Inferior parietal cortex (tissue), 1 donor: ENCODE results near the gene ACTN3.
A peak's percentile ranks its signal among the peaks of the same experiment; 100 is the strongest.
"Not testable (repeated sequence)": the region's sequence is repeated elsewhere in the genome, so short reads cannot be mapped to it uniquely, and the experiment has no call there.

Experiments used
- DNase-seq: peaks from one replicate; pipeline ENCODE4 v3.0.0-alpha.2; 2016; ENCODE audit errors: extremely low spot score

The ACTN3 gene

DNA sequence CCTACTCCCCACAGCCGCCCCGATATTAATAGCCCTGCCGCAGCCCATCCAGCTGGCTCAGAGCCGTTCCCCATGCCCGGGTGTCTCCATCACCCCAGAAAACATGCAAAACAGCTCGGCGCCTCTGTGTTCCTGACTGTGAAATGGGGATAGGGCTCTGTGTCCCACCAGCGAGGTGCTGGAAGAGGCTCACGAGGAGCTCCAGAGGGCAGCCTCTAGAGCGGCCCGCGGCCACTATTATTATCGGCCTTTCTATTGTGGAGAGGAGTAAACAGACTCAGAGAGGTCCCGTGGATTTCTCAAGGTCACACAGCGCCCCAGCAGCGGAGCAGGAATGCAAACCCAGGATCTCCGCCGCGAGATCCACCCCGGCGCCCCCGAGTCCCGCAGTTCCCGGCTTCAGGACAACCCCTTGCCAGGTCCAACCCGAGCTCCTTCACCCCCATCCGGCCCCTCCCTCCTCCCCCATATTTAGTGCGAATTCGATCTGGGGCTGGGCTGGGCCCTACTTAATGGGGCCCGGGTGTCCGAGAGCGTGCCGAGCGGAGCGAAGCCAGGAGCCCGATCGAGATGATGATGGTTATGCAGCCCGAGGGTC, at the start of gene ACTN3:
TSS of gene ACTN3 (plus strand) at position 536 of the 598 bp plus-strand sequence. CDS start at position 571, 35 bp downstream.
- no peak for DNase-seq

DNA sequence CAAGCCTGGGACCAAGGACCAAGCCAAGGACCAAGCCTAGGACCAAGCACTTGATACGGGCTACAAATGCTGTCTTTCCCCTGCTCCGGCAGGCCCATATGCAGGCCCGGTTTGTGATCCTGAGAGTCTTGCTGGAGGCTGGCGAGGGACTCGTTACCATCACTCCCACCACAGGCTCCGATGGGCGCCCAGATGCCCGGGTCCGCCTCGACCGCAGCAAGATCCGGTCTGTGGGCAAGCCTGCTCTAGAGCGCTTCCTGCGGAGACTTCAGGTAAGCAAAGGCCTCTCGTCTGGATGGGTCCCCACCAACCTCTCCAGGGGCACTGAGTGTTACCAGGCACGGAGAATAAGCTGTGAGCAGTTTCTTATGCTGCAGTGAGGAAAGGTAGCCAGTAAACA, 49.5 kb upstream of the ACTN3 start:
- DNase-seq = no peak

DNA sequence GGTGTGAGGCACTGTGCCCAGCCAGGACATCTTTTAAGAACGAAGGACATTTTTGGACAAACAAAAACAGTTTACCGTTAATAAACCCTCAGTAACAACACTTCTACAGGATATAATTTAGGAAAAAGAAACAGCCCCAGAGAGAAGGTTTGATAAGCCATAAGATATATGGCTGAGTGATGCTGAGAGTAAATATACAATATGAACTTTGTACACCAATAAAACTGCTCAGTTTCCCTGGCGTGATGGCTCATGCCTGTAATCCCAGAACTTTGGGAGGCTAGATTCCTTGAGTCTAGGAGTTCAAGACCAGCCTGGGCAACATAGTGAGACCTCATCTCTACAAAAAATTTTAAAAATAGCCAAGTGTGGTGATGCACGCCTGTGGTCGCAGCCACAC, 48.2 kb upstream of the ACTN3 start:
- DNase-seq = no peak

DNA sequence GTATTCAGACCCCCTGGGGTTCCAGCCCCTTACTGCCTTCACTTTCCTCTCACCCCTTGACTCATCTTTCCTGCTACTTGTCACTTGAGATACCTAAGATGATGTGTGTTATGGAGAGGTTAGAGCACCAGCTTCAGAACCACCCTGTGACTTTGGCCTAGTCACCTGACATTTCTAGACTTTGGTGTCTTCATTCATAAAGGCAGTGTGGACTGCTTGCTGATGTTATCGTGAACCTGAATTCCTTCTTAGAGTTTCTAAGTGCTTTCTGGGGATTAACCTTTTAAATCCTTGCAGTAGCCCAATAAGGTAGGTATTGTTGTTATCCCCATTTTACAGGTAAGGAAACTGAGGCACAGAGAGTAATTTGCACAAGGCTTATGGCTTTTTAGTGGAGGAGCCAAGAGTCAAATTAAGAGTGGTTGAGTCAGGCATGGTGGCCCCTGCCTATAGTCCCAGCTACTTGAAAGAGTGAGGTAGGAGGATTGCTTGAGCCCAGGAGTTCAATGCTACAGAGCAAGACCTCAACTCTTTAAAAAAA, 41.4 kb upstream of the ACTN3 start:
- no peak for DNase-seq

DNA sequence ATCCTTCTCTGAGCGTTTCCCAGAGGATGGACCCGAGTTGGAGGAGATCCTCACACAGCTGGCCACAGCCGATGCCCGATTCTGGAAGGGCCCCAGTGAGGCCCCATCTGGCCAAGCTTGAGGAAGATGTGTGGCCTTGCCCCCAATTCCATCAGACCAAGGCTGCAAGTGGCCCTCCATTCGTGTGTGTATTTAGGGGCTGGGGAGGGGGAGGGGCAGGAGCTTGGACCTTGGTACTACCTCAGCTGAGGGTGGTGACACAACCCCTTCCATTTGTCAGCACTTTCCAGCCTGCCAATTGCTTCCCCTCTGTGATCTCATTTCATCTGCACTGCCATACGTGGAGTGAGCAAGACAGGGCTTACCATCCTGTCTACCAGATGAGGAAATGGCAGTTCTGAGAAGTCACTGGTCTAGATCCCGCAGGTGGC, 37.6 kb upstream of the ACTN3 start:
- no peak for DNase-seq

DNA sequence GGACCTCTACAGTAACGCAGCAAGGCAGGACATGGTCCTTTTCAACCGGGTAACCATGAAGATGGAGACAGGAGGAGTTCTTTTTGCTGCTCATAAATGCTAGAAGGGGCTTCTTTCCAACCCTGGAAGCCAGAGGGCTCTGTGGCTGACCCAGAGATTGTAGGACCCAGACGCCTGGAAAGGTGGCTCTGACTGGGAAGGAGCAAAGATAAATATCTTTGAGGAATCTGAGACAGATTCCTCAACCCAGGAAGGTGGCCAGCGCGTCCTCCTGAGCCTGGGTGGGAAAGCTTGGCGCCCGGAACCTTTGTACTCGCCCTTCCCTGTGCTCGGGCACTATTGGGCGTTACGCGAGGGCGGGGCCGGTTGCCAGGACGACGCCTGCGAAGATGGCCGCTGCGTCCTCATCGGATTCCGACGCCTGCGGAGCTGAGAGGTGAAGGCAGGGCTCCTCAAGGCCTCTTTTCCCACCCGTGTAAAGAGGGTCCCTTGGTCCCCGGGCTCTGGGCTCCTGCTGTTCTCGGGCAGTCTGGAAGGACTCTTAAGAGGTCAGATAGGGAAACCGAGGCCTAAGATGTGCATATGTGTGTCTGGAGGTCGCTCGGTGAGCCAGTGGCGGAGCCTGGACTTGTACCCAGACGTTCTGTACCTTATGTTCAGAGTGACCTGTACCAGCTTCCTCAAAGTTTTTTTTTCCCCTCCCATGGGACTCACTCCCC, 36.3 kb upstream of the ACTN3 start, which contains the start of gene BBS1:
TSS of gene BBS1 (plus strand) at position 365 of the 719 bp plus-strand sequence. CDS start at position 390, 25 bp downstream.
- peak; percentile 81 for DNase-seq

DNA sequence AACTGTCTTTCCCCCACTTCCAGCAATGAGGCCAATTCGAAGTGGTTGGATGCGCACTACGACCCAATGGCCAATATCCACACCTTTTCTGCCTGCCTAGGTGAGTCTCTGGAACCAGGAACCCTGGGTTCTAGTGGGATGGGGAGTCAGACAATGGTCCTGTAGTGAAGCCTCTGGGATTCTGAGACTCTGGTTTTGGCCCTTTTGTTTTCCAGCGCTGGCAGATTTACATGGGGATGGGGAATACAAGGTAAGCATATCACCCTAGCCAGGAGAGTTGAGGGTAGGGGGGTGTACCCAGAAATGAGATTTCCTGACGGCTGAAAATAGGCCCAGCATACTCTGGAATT, 35.7 kb upstream of the ACTN3 start:
- no peak for DNase-seq

DNA sequence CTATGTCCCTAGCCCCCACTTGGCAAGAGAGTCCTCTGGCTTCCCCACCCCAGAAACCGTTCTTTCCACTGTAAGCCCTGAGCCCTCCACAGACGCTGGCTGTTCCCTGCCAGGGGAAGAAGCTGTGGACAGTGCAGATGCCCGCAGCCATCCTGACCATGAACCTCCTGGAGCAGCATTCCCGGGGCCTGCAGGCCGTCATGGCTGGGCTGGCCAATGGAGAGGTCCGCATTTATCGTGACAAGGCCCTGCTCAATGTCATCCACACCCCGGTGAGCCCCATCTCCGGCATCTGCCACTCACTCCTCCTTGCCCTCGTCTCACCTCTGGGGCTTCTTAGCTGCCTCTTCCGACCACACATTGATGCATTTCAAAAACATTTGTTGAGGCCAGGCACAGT, 23.1 kb upstream of the ACTN3 start:
- DNase-seq = no peak

DNA sequence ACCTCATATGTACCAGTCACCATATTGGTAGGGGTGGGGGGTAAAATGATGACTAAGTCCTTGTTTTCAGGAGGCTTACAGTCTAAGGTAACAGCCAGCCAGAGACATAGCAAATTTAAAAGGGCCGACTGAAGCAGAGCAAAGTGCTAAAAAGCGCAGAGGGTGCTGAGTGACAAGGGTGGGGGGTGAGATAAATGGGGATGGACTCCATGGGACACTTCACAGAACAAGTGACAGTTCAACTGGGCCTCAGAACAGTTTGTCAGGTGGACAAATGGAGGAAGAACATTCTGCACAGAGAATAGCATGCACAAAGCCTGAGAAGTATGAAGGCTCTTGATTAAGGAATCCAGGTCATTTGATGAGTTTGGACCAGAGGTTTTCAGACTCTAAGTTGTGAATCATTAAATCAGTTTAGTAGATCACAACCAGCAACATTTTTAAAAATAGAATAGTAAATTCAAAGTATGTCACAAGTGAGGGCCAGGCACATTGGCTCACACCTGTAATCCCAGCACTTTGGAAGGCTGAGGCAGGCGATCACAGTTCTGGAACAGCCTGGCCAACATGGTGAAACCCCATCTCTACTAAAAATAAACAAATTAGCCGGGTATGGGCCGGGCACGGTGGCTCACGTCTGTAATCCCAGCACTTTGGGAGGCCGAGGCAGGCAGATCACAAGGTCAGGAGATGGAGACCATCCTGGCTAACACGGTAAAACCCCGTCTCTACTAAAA, 22.2 kb upstream of the ACTN3 start:
- no peak for DNase-seq

DNA sequence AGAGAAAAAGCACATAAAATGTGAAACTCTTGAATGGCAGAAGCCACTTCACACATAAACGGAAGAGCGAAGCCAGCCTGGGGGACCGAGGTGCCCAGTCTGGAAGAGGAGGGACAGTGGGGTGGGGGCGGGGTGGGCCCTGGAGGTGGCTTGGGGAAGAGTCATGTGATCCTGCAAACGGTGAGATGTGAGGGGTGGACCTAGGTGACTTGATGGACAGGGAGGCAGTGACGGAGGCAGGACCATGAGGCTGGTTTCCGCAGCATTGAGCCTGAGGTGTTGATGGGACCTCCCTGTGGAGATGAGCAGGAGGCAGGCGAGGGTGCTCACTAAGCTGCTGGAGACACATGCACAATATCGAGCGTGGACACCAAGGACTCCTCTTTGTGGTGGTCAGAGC, 17.6 kb upstream of the ACTN3 start:
- no peak for DNase-seq

DNA sequence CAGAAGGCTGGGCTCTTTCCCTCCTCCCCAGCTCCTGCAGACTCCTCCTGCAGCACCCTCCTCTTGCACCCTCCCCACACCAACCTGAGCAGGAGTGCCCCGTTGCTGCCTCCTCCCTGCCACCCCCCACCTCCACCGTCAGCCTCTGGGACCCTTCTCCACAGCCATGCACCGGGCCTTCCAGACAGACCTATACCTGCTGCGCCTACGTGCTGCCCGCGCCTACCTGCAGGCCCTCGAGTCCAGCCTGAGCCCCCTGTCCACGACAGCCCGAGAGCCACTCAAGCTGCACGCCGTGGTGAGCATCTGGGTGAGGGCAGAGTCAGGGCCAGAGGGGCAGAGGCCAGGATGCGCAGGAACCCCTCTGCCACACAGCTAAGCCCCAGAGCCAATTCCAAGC, 17.0 kb upstream of the ACTN3 start:
- DNase-seq = no peak

DNA sequence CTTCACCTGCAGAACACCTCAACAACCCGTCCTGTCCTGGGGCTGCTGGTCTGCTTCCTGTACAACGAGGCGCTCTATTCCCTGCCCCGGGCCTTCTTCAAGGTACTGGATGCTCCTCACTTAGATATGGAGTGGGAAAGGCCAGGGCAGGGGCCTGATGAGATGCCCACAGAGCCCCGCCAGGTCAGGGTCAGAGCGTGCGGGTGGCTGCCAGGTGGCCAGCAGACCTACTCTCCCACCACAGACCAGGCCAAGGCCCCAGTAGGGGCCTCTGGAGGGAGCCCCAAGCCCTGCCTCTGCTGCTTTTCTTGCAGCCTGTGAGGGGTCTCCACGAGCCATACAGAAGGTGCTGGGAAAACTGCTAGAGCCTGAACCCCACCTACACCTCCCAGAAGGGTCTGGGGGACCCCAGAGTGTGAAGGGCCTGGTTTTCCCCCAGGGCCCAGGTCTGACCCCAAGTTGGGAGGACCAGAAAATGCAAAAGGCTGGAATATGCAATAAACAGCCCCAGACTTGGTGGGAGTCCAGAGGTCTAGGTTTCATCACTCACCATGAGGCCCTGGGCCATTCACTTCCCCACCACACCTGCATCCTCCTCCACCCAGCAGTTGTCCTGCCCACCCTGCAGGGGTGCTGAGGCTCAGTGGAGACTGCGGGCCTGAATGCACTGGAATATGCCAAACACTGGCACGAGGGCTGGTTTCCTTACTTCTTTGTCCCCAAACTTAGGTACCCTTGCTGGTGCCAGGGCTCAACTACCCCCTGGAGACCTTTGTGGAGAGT, 15.6 kb upstream of the ACTN3 start:
- DNase-seq = no peak

DNA sequence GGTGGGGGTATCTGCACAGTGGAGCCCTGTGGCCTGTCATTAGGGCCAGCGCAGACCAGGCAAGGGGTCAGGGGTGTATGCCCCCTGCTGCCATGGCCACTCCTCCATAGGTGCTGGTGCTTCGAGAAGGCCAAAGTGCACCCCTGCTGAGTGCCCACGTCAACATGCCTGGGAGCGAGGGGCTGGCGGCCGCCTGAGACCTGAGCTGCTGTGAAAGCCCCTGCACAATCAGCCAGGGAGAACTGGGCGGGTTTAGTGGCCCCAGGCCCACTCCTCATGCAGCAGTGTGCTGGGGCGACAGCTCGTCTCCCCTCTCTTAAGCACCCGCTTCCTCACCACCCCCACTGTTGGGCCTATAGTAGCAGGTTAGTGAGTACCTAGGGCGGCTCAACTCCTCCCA, 14.9 kb upstream of the ACTN3 start:
- no peak for DNase-seq

DNA sequence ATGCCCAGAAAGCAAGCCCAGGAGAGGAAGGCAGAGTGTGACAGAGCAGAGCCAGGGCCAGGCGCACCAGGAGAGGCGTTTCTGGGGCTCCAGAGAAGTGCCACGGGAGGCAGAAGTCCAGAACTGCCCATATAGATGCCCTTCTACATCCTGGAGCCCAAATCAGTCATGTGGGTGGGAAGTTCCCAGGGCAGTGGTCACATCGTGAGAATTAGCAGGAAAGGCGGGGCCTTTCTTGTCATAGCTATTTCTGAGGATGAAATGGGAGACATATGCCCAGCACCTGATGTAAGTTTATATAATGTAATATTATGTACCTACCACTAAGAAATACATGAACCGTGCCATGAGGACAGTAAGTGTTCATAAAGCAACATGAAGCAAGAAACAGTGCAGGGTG, 13.9 kb upstream of the ACTN3 start:
- no peak for DNase-seq

DNA sequence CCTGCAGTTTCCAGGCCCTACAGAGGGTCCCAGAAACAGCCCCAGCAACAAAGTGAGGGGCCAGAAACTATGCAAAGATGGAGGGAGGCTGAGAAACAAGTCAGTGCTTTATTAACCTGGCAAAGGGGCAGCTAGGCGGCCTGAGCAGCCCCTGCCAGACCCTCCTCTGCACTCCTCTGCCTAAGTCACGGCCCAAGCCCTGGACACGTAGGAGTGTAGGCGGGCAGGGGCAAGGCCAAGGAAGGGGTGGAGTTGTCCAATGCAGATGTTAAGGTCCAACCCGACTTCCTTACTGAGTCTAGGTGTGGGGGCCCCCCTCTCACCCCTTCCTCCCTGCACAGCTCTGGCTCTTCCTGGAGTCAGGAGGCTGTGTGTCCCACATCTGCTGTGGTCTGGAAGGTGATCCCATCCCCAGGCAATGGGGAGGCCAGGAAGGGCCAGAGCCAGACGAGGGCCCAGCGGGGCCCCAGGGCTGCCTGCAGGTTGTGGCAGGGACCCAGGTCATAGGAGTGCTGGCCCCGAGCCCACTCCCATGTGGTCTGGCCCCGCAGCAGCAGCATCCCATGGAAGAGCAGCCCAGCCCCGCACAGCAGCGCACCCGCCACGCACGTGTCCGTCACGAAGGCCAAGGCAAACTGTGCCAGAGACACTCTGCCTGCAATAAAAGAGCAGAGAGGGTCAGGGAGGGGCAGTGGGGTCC, 7.4 kb upstream of the ACTN3 start:
- no peak for DNase-seq

DNA sequence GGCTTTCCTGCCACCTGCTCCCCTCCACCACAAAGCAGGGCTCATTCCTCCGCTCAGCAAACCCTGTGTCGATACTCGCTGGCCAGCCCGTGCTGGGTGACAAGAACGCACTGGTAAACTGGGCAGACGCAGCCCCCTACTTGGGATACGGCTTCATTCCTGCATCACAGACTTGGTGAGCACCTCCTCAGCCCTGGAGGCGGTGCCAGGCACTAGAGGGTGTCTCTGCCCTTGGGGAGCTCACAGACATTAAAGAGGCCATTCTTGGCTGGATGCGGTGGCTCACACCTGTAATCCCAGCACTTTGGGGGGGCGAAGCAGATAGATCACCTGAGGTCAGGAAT, 6.9 kb upstream of the ACTN3 start:
- DNase-seq = no peak

DNA sequence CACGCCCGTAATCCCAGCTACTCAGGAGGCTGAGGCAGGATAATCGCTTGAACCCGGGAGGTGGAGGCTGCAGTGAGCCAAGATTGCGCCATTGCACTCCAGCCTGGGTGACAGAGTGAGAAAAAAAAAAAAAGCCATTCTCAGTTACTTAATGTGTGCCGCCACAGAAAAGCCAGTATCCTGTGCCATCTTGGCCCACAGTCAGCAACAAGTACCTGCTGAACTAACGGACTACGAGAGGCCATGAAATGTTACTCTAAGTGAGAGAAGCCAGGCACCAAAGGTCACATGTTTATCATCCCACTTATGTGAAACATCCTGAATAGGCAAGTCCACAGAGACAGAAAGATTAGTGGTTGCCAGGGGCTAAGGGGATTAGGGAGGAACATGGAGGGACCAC, 6.1 kb upstream of the ACTN3 start:
- DNase-seq = not testable (repeated sequence)

DNA sequence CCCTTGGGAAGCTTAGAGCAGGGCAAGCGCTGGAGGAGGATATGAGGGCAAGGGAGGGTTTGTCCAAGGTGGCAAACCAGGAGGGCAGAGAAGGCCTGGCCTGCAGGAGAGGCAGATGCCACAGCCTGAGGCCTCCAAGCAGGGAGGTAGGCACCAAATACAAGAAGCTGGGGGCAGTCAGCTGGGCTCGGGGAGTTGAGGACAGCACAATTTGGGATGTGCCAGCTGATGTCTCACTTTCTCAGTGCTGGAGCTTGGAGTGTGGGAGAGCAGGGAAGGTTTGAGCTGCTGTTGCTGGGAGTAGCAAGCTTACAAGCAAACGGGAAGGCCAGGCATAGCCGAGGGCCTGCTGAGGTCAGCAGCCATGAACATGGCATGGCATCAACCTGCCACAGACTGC, 4.8 kb upstream of the ACTN3 start:
- DNase-seq = no peak

DNA sequence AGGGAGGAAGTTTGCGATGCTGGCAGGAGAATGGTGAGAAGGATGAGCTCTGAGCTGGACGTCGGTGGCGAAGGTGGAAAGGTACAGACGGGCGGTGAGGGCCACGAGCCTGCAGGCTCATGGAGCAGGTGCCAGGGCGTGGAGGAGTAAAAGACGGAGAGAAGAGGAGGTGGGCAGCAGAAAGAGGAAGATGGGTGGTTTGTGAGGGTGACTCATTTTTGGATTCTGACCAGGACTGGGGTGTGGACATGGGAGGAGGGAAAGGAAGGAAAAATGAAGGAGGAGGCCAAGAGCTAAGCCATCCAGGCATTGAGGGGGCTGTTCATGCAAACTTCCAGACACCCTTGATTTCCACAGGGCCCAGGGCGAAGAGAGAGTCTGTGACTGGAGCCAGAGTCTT, 4.3 kb upstream of the ACTN3 start:
- no peak for DNase-seq

DNA sequence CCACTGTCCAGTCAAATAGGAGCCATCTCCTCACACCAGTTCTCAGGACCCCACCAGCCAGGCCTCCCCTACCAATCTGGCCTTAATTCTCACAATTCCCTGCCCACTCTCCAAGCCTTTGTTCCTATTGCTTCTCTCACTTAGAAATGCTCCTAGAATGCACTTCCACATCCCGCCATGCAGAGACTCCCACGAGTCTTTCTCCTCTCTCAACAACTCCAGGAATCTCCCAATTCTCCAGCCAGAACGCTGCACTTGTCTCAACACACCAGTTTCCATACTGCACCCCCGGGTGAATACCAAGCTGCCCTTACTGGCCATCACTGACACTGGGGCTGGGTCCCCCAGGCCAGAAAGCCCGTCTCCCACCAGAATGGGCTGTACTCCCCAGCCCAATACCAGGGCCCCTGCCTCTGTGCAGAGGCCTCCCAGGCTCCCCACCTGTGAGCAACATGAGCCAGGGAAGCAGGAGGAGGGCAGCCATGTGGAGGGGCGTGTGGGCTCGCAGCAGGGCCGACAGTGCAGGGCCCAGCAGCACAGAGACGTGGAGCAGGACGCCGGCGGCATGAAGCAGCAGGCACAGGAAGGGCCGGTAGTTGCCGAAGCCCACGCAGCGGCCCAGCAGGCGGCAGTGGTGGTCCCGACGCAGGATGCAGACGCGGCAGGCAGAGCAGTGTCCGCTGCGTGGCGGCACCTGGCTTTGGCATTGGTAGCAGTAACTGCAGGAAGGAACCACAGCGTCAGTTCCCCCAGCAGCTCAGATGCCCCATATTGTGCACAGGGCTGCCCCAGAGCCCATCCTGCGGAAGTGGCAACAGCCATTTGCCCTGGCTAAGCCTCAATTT, 3.2 kb upstream of the ACTN3 start:
- no peak for DNase-seq
